ENCODE data around the gene MICU2. TPM values are rescaled to one million over a fixed set of nuclear protein-coding genes. Genes with fewer than 3 reads are reported as not detected.

Gene MICU2
- total and polyA plus RNA-seq, 2 experiments from 2014 or later: 51.0 to 122 TPM

DNA sequence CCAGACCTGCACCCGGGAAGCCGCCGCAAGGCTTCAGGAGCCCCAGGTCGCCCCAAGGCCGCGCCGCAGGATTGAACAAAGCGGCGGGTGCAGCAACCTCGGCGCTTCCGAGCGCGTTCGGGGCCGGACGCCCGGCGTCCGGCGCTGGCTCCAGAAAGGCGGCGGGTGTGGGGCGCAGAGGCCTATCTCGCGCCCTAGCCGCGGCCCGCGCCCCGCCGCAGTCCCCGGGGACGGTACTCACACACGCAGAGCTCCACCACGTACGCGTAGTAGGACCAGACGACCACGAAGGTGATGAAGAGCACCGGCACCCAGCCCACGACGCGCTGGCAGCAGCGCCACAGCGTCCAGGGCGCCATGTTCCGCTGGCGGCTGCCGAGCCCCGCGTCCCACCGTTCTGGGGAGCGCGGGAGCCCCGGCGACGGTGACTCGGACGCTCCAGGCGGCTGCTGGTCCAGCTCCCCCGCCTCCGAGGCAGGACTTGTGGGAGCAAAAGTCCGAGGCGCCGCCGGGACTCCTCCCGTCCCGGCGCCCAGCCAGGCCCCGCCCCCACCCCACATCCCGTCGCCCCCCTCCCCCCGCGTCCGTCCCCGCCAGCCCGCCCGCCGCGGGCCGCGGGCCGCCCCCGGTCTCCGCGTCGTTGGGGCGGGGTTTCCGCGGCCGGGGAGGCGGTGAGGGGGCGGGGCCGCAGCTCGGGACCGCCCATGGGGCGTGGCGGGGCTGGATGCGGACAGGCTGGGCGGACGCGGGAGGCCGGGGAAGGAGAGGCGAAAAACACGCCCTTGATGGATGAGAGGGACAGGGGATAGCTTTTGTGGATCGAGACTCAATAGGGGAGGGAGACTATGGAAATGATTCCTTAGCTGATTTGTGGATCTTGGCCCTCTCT is 144.9 kb downstream of the MICU2 start, which contains the start of gene ZDHHC20:
TSS of gene ZDHHC20 (minus strand) at position 491 of the 889 bp plus-strand sequence. CDS start at position 359, 132 bp downstream.
- H3K27ac ChIP-seq (ENCODE audit: low read depth): peak within 1 kb of the TSS; percentile 95
- peaks cover 18% of the 10 kb centered on the region for H3K4me1 ChIP-seq (ENCODE audit: insufficient read depth)
- H3K4me3 ChIP-seq: peak within 1 kb of the TSS; percentile 96
- no peaks in the 10 kb centered on the region for H3F3A ChIP-seq (replicated peaks; ENCODE audit: low read depth)
- Mint-ChIP-seq H3K4me1 (peaks cover 20% of the 10 kb centered on the region), H3K27me3 (ENCODE audit: insufficient read depth, low read depth, poor library complexity) (peaks cover 12% of the 10 kb centered on the region), H3K4me3 (peak within 1 kb of the TSS; percentile 96), H3K9me3 (peaks cover 4% of the 10 kb centered on the region; the same call in 1 of the 3 replicates), H3K36me3 (ENCODE audit: low read depth) (peaks cover 14% of the 10 kb centered on the region), H3K27ac (peak within 1 kb of the TSS; percentile 95)
- H3K79me2 ChIP-seq (replicated peaks; ENCODE audit: insufficient read depth): peaks cover 48% of the 10 kb centered on the region
- peak within 1 kb of the TSS; percentile 78 for H2AFZ ChIP-seq
- peak within 1 kb of the TSS; percentile 88 for H3K4me2 ChIP-seq
- H3K9me2 ChIP-seq (ENCODE audit: insufficient read depth): no peaks in the 10 kb centered on the region
- no peaks in the 10 kb centered on the region for H3K36me3 ChIP-seq (ENCODE audit: insufficient read depth)
- ATAC-seq (peak; percentile 83), DNase-seq (ENCODE audit: low spot score) (peak; percentile 91)
- no peaks in the 10 kb centered on the region for H3K27me3 ChIP-seq (ENCODE audit: insufficient read depth)
- peak; percentile 66 for TF ChIP-seq POLR2AphosphoS5 (IDR thresholded peaks at IDR 0.05; ENCODE audit: low read depth)
- no peak for TF ChIP-seq STAT1 (IDR thresholded peaks at IDR 0.05; ENCODE audit: unreplicated experiment)
- peaks cover 20% of the 10 kb centered on the region for H4K20me1 ChIP-seq (replicated peaks; ENCODE audit: insufficient read depth)

DNA sequence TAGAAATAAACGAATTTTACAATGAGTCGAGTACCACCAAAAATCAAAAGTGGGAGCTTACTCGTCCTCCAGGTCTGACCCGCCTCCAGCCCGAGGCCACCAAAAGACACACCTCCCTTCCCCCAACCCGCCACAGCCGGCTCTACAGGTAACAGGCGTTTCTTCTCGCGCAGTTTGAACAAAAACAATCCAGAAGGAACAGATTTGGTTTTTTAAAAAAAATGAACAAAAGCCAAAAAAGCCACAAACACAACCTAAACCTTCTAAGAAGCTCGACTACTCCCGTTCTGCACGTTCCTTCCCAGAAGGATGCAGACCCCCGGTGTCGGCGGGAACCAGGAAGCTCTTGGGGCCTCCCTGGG is 145.5 kb downstream of the MICU2 start:
- H2AFZ ChIP-seq: peak overlapping the region; percentile 73

More for the DNA sequence above, 145.5 kb downstream of the MICU2 start:
- no peaks in the 10 kb centered on the region for H3K36me3 ChIP-seq (ENCODE audit: insufficient read depth)
- peak overlapping the region; percentile 95 for H3K27ac ChIP-seq (ENCODE audit: low read depth)
- ATAC-seq (peak; percentile 72), DNase-seq (ENCODE audit: low spot score) (peak; percentile 78)
- peaks cover 12% of the 10 kb centered on the region for H3K27me3 Mint-ChIP-seq (ENCODE audit: insufficient read depth, low read depth, poor library complexity)
- no peaks in the 10 kb centered on the region for H3K27me3 ChIP-seq (ENCODE audit: insufficient read depth)
- H3K9me3 Mint-ChIP-seq: peaks cover 4% of the 10 kb centered on the region; the same call in 2 of the 3 replicates
- peak overlapping the region; percentile 96 for H3K4me3 Mint-ChIP-seq
- peaks cover 25% of the 10 kb centered on the region for H4K20me1 ChIP-seq (replicated peaks; ENCODE audit: insufficient read depth)
- H3K36me3 Mint-ChIP-seq (ENCODE audit: low read depth): peaks cover 14% of the 10 kb centered on the region
- H3K27ac Mint-ChIP-seq: peak overlapping the region; percentile 93
- H3K79me2 ChIP-seq (replicated peaks; ENCODE audit: insufficient read depth): peaks cover 54% of the 10 kb centered on the region
- H3K4me2 ChIP-seq: peak overlapping the region; percentile 88
- H3K4me1 ChIP-seq (ENCODE audit: insufficient read depth): peaks cover 18% of the 10 kb centered on the region
- H3K4me3 ChIP-seq: peak overlapping the region; percentile 96
- H3K4me1 Mint-ChIP-seq: peaks cover 20% of the 10 kb centered on the region
- no peaks in the 10 kb centered on the region for H3K9me2 ChIP-seq (ENCODE audit: insufficient read depth)
- TF ChIP-seq POLR2AphosphoS5 (IDR thresholded peaks at IDR 0.05; ENCODE audit: low read depth): no peak
- TF ChIP-seq EZH2 (IDR thresholded peaks at IDR 0.05; ENCODE audit: low read depth, unreplicated experiment): no peak
- no peak for TF ChIP-seq NANOG (IDR thresholded peaks at IDR 0.05; ENCODE audit: borderline replicate concordance)
- no peak for TF ChIP-seq ZNF331 (CRISPR knock-in tag; IDR thresholded peaks at IDR 0.05; ENCODE audit: low read depth)
- TF ChIP-seq EZH2phosphoT487 (IDR thresholded peaks at IDR 0.05; ENCODE audit: unreplicated experiment): no peak
- no peak for TF ChIP-seq STAT1 (IDR thresholded peaks at IDR 0.05; ENCODE audit: unreplicated experiment)
- TF ChIP-seq JUNB (IDR thresholded peaks at IDR 0.05; ENCODE audit: unreplicated experiment): no peak
- TF ChIP-seq REST (IDR thresholded peaks at IDR 0.05; ENCODE audit: unreplicated experiment): no peak
- no peak for TF ChIP-seq CTCF (conservative IDR thresholded peaks at IDR 0.05; ENCODE audit: low read depth in 2 of 2)
- H3F3A ChIP-seq (replicated peaks; ENCODE audit: low read depth): no peaks in the 10 kb centered on the region

All from GM23338 (cell line).